Activated naive CD4-positive, alpha-beta T cell treated with anti-CD3 and anti-CD28 coated beads, Interleukin-2, amount 10 ng/mL, durations not matched to agents 7 days and 5 days (primary cell): ENCODE results near the gene YIF1A.
"Not testable (repeated sequence)": the region's sequence is repeated elsewhere in the genome, so short reads cannot be mapped to it uniquely, and the experiment has no call there.

Experiments used
- CTCF ChIA-PET: fragments of 350-600 bp; sonication (Branson Sonifier 250); formaldehyde crosslinking; loops from one replicate; lab custom pipeline; 2021; ENCODE audit warnings: antibody characterized with exemption; lab: Charles Lee
- DNase-seq: peaks from one replicate; pipeline ENCODE4 v3.0.0-alpha.2; 2020
- H3K27ac Mint-ChIP-seq: one replicate; pipeline ENCODE4 v1.8.0; 2021; ENCODE audit warnings: mild to moderate bottlenecking, moderate library complexity, mixed read lengths
- H3K27me3 Mint-ChIP-seq: one replicate; pipeline ENCODE4 v1.8.0; 2021; ENCODE audit warnings: mild to moderate bottlenecking, mixed read lengths
- H3K36me3 Mint-ChIP-seq: one replicate; pipeline ENCODE4 v1.8.0; 2021; ENCODE audit warnings: mixed read lengths
- H3K4me1 Mint-ChIP-seq: one replicate; pipeline ENCODE4 v1.8.0; 2021; ENCODE audit warnings: mixed read lengths
- H3K4me3 Mint-ChIP-seq: one replicate; pipeline ENCODE4 v1.8.0; 2021; ENCODE audit warnings: mild to moderate bottlenecking, moderate library complexity, mixed read lengths
- H3K9me3 Mint-ChIP-seq: one replicate; pipeline ENCODE4 v1.8.0; 2021; ENCODE audit warnings: mixed read lengths

The YIF1A gene

DNA sequence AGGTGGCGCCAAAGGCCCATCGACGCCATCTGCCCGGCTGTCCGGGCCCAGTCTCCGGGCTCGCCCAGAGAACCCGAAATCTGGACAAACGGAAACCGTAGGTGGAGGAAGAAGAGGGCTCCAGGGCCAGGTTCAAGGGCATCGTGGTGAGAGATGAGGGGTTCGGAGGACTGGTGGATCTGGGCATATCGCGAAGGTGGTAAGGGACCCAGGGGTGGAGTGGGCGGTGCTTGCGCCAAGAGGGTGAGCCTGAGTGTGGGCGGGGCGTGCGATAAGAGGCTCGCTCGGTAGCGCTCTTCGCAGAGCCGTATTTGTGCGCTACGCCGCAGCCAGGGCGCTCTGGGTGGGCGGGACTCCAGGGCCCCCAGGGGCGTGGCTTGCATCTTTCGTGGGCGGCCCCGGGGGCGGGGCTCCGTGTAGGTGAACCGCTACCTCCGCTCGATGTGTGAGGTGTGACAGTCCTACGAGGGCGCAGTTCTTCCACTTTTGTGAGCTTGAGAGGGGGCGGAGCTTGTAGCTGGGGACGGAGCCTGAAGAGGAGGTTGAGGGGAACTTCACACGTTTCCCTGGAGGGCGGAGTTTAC lies 23.1 kb upstream of the YIF1A start:
- peak overlapping the region; percentile 85 for H3K4me3 Mint-ChIP-seq
- H3K36me3 Mint-ChIP-seq = peaks cover 4% of the 10 kb centered on the region
- H3K27ac Mint-ChIP-seq = peak overlapping the region; percentile 100
- no peaks in the 10 kb centered on the region for H3K9me3 Mint-ChIP-seq
- CTCF ChIA-PET = interaction anchor here (0.7 to 6.6 kb wide), 29 partner anchors 10 to 109 kb away, joined by 3 to 80 read pairs (median 4); partner anchors contain the start of genes B4GAT1, BRMS1, NPAS4 and RIN1
- peaks cover 24% of the 10 kb centered on the region for H3K27me3 Mint-ChIP-seq
- peaks cover 39% of the 10 kb centered on the region for H3K4me1 Mint-ChIP-seq
- DNase-seq = peak; percentile 98

DNA sequence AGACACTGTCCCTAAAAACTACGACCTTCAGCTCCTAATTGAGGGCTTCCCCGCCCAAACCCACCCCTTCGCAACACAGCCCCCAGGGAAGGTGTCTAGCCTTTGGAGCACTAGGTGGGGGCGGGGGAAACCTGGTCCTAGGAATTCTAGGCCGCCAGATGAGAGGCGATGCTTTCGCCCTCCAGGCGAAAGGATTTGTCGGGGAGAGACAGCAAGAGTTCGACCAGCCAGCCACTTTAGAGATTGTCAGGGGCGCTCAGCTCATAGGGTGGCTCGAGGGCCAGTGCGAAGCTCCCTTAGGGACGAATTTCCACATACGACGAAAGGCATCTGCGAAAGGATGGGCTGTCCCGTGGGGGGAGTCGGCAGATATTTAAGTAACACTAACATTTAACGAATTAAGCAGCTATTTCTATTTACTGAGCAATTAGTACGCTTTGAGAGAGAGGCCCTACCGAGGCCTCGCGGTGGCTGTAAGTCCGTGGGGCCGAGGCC lies 22.6 kb upstream of the YIF1A start:
- Mint-ChIP-seq H3K27ac (peak overlapping the region; percentile 100), H3K9me3 (no peaks in the 10 kb centered on the region), H3K4me1 (peaks cover 38% of the 10 kb centered on the region), H3K4me3 (peak overlapping the region; percentile 85), H3K27me3 (peaks cover 24% of the 10 kb centered on the region), H3K36me3 (peaks cover 4% of the 10 kb centered on the region)
- no peak for DNase-seq
- CTCF ChIA-PET = interaction anchor here (0.7 to 6.6 kb wide), 26 partner anchors 10 to 110 kb away, joined by 3 to 80 read pairs (median 4); partner anchors contain the start of genes B4GAT1, BRMS1, NPAS4 and RIN1

DNA sequence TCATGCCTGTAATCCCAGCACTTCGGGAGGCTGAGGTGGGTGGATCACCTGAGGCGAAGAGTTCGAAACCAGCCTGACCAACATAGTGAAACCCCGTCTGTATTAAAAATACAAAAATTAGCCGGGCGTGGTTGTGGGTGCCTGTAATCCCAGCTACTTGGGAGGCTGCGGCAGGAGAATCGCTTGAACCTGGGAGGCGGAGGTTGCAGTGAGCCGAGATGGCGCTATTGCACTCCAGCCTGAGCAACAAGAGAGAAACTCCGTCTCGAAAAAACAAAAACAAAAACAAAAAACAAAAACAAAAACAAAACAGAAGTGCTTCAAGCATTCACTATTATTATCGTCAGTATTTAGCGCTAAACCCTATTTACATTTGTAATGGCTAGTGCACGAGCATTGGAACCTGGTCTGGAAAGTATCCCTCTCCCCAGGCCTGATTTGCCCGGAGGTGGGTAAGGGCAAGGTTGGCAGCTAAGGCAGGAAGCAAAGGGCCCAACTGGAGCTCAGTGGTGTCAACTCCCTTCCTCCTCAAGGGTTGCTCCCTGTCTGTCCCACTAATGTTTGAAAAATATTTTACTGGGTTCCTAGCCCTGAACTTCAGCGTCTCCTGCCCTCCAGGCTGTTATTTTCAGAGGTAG lies 22.0 kb upstream of the YIF1A start:
- H3K36me3 Mint-ChIP-seq, H3K4me3 Mint-ChIP-seq, DNase-seq, H3K9me3 Mint-ChIP-seq: not testable (repeated sequence)
- H3K4me1 Mint-ChIP-seq = peaks cover 34% of the 10 kb centered on the region
- H3K27ac Mint-ChIP-seq = peak overlapping the region; percentile 3
- H3K27me3 Mint-ChIP-seq = peaks cover 24% of the 10 kb centered on the region
- CTCF ChIA-PET = interaction anchor here (0.7 to 6.6 kb wide), 26 partner anchors 9 to 110 kb away, joined by 3 to 80 read pairs (median 4); partner anchors contain the start of genes B4GAT1, BRMS1, NPAS4 and RIN1

DNA sequence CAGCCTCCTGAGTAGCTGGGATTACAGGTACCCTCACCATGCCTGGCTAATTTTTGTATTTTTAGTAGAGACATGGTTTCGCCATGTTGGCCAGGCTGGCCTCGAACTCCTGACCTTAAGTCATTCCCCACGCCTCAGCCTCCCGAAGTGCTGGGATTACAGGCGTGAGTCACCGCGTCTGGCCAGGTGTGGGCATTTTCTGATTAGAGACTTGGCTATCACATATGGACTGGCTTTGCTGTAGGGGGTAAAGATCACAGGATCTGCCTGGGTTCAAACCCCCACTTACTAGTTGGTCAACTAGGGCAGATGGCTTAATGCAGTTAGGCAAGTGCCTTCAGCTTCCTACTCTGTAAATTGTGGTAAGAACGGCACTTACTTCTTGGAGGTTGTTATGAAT lies 21.4 kb upstream of the YIF1A start:
- Mint-ChIP-seq H3K27ac (no peak overlapping the region), H3K4me1 (peaks cover 28% of the 10 kb centered on the region), H3K4me3 (no peak overlapping the region), H3K36me3 (peaks cover 2% of the 10 kb centered on the region), H3K27me3 (peaks cover 21% of the 10 kb centered on the region), H3K9me3 (no peaks in the 10 kb centered on the region)
- DNase-seq = no peak
- CTCF ChIA-PET = interaction anchor here (1.2 to 6.6 kb wide), 5 partner anchors 16 to 78 kb away, joined by 3 to 80 read pairs (median 15); partner anchors contain the start of gene RIN1

DNA sequence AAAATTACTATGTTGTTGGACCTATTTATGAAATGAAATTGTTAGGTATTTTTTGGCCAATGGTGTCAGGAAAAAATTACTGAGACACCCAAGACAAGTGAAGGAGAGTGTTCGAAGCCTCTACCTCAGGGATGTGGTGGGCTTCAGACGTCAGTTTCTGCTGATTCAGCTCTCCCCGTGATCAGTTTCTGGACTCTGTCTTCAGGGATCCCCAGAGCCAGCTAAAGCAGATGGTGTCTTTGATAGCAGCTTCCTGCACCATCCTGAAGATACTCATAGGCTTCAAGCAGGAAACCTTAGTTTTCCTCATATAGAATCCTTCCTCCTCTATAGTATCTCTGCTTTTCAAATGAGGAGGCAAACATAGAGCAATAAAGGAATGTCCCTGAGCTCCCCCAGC lies 20.5 kb upstream of the YIF1A start:
- Mint-ChIP-seq H3K4me1 (peaks cover 20% of the 10 kb centered on the region), H3K36me3 (no peaks in the 10 kb centered on the region), H3K27ac (no peak overlapping the region), H3K9me3 (no peaks in the 10 kb centered on the region), H3K4me3 (no peak overlapping the region), H3K27me3 (peaks cover 15% of the 10 kb centered on the region)
- CTCF ChIA-PET = interaction anchor here (0.6 to 6.6 kb wide), 4 partner anchors 20 to 129 kb away, joined by 3 to 80 read pairs (median 6); partner anchors contain the start of genes MRPL11 and RIN1
- no peak for DNase-seq

DNA sequence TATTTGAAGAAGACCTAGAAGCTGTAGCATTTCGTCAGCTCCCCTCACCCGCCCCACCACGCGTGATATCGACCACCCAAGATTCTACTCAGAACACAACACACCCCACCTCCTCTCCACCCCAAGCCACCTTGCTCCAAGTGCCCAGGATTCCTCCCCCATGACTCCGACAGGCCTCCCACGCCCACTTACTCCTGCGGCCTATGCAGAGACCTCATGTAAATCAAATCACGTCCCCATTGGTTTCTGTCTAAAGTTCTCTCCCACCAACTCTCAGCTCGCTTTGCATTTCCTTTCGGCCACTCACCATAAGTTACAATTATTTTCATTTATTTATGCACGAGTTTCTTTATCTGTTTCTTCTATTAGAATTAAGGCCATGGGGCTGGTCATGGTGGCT lies 13.7 kb upstream of the YIF1A start:
- no peaks in the 10 kb centered on the region for H3K36me3 Mint-ChIP-seq
- no peak for DNase-seq
- no peaks in the 10 kb centered on the region for H3K4me1 Mint-ChIP-seq
- H3K9me3 Mint-ChIP-seq = no peaks in the 10 kb centered on the region
- peaks cover 7% of the 10 kb centered on the region for H3K27me3 Mint-ChIP-seq
- CTCF ChIA-PET = interaction anchor here (0.9 to 2.6 kb wide), 2 partner anchors 9 to 11 kb away, joined by 3 to 14 read pairs; partner anchors contain the start of gene TMEM151A
- no peak overlapping the region for H3K4me3 Mint-ChIP-seq
- no peak overlapping the region for H3K27ac Mint-ChIP-seq

DNA sequence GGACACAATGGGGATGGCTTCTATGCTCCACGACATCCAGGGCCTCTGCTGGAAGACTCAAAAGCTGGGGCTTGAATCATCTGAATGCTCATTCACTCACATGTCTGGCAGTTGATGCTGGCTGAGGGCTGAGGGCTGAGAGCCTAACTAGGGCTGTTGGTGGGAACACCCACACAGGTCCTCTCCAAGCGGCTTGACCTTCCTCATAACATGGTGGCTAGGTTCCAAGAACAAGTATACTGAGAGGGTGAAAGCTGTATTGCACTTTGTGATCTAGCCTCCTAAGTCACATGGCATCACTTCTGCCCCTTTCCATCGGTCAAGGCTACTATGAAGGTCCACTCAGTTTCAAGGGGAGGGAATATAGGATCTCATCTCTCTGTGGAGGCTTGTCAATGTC lies 10.2 kb upstream of the YIF1A start:
- Mint-ChIP-seq H3K36me3 (no peaks in the 10 kb centered on the region), H3K27me3 (peaks cover 29% of the 10 kb centered on the region), H3K4me1 (no peaks in the 10 kb centered on the region), H3K9me3 (no peaks in the 10 kb centered on the region), H3K4me3 (no peak overlapping the region), H3K27ac (no peak overlapping the region)
- no peak for DNase-seq
- CTCF ChIA-PET = no interaction called here

DNA sequence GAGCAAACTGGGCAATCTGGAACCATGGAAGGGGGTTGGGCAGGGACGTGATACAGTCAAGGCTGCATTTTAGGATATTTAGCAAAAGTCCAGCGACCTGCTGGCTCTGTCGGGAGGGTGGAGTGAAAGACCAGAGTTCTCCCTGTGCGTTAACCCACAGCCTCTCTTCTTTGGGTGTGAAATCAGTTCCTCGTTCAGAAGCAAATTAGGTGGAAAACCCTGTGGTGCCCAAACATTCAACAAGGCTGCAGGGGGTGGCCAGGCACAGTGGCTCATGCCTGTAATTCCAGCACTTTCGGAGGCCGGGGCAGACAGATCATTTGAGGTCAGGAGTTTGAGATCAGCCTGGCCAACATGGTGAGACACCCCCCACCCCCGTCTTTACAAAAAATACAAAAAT lies 8.7 kb upstream of the YIF1A start:
- Mint-ChIP-seq H3K4me1 (peaks cover 3% of the 10 kb centered on the region), H3K27me3 (peaks cover 45% of the 10 kb centered on the region), H3K36me3 (no peaks in the 10 kb centered on the region), H3K4me3 (no peak overlapping the region), H3K9me3 (no peaks in the 10 kb centered on the region), H3K27ac (no peak overlapping the region)
- no peak for DNase-seq
- CTCF ChIA-PET = interaction anchor here (0.6 kb wide), 1 partner anchor 75 kb away, joined by 4 read pairs; no protein-coding TSS in a partner anchor

DNA sequence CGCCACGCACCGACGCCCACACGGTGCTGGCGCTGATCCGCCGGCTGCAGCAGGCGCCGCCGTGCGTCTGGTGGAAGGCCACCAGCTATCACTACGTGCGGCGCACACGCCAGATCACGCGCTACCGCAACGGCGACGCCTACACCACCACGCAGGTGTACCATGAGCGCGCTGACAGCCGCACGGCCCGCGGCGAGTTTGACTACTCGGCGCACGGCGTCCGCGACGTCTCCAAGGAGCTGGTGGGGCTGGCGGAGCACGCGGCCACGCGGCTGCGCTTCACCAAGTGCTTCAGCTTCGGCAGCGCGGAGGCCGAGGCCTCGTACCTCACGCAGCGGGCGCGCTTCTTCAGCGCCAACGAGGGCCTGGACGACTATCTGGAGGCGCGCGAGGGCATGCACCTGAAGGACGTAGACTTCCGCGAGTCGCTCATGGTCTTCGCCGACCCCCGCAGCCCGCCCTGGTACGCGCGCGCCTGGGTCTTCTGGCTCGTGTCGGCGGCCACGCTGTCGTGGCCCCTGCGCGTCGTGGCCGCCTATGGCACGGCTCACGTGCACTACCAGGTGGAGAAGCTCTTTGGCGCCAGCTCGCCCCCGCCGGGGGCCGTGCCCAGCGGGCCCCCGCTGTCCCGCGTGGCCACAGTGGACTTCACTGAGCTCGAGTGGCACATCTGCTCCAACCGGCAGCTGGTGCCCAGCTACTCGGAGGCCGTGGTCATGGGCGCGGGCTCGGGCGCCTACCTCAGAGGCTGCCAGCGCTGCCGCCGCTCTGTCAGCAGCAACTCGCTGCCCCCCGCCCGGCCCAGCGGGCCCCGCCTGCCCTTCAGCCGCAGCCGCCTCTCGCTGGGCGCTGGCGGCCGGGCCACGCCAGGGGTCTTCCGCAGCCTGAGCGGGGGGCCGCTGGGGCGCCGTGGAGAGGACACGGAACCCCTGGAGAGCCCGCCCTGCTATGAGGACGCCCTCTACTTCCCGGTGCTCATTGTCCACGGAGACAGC lies 6.0 kb upstream of the YIF1A start:
- peaks cover 20% of the 10 kb centered on the region for H3K4me1 Mint-ChIP-seq
- H3K27ac Mint-ChIP-seq = no peak overlapping the region
- DNase-seq = no peak
- H3K4me3 Mint-ChIP-seq = no peak overlapping the region
- CTCF ChIA-PET = no interaction called here
- no peaks in the 10 kb centered on the region for H3K36me3 Mint-ChIP-seq
- H3K9me3 Mint-ChIP-seq = no peaks in the 10 kb centered on the region
- H3K27me3 Mint-ChIP-seq = peaks cover 64% of the 10 kb centered on the region

DNA sequence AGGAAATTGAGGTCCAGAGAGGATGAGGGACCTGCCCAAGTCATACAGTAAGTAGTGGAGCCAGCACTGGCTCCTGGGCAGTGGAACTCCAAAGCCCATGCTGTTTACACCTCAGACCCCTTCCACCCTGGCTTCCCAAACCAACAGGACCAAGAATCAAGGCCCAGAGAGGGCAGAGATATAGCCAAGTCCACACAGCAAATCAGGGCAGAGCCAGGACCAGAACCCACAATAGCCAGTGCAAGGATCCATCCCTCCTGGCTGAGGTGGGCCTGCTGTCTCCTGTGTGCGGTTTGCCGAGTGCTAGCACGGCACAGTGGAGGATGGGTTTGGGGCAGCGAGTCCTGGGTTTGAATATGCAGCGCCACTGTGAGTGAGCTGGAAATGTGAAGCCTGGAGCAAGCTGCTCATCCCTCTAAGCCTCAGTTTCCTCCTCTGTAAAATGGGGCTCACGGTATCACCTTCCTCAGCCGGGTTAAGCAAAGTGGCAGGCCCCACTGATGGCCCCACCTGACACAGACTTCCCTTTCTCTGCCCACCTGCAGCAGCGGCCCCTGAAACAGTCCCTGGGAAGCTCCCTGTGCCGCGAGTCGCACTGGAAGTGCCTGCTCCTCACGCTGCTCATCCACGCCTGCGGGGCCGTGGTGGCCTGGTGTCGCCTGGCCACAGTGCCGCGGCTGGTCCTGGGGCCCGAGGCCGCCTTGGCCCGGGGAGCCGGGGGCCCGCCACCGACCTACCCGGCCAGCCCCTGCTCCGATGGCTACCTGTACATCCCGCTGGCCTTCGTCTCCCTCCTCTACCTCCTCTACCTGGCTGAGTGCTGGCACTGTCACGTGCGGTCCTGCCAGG lies 5.1 kb upstream of the YIF1A start:
- no peak overlapping the region for H3K4me3 Mint-ChIP-seq
- H3K27me3 Mint-ChIP-seq = peaks cover 74% of the 10 kb centered on the region
- no peaks in the 10 kb centered on the region for H3K9me3 Mint-ChIP-seq
- no peaks in the 10 kb centered on the region for H3K36me3 Mint-ChIP-seq
- DNase-seq = no peak
- CTCF ChIA-PET = no interaction called here
- peaks cover 28% of the 10 kb centered on the region for H3K4me1 Mint-ChIP-seq
- H3K27ac Mint-ChIP-seq = no peak overlapping the region

DNA sequence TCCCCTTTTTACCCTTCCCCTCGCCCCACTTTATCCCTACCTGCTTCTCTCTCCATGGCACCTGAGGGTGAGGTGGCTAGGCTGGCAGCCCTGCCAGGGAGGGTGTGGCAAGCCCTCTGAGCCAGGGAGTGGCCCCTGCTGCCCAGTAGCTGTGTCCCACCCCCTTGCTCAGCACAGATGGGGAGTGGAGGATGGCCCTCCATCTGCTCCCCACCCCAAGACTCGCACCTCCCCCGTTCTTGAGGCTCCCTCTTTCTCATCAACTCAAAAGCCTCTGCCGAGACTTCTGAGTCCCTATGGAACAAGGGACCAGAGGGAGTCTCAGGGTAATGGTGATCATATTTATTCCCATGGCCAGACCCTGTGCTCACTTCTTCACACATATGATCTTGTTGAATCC lies 4.4 kb upstream of the YIF1A start:
- Mint-ChIP-seq H3K9me3 (no peaks in the 10 kb centered on the region), H3K27me3 (peaks cover 75% of the 10 kb centered on the region), H3K4me3 (no peak overlapping the region), H3K36me3 (no peaks in the 10 kb centered on the region), H3K27ac (no peak overlapping the region), H3K4me1 (peaks cover 30% of the 10 kb centered on the region)
- CTCF ChIA-PET = no interaction called here
- DNase-seq = no peak

DNA sequence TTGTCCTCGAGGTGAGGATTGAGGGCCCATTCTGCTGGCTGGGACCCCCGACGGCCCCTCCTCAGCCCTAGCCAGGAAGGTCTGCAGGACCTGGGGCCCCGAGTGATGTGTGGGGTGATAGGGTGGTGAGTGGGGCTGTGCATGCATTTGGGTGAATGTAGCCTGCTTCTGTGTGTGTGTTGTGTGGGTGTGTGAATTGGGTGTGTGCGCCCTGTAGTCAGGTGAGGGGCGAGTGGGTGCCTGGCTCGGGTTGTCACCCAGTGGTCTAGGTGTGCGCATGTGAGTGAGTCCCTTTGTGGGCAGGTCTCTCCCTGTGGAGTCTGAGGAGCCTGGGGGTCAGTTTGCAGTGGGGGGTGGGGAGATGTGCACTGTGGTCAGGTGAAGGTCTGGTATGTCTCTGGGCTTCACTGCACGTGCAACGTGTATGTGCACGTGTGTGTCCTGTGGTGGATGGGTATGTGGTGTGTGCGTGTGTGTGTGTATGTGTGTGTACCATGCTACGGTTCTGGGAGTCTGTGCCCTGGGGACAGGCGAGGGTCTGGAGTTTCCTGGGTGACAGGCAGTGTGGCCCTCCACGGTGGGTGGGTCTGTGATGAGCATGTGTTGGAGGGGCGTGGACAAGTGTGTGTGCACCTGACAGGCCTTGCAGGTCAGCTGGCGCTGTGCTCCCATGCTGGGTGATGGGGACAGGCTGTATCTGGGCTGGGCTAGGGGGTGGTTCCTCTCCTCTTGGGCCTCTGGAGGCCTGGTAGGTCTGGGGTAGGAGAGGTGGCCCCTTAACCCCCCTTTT lies 3.8 kb upstream of the YIF1A start:
- H3K36me3 Mint-ChIP-seq = no peaks in the 10 kb centered on the region
- peak overlapping the region; percentile 46 for H3K27ac Mint-ChIP-seq
- peak overlapping the region; percentile 26 for H3K4me3 Mint-ChIP-seq
- H3K27me3 Mint-ChIP-seq = peaks cover 75% of the 10 kb centered on the region
- H3K4me1 Mint-ChIP-seq = peaks cover 35% of the 10 kb centered on the region
- H3K9me3 Mint-ChIP-seq = no peaks in the 10 kb centered on the region
- no peak for DNase-seq
- CTCF ChIA-PET = no interaction called here
